H1 (cell line): ENCODE results near the gene OR10G2. TPM values are rescaled to one million over a fixed set of nuclear protein-coding genes. Genes with fewer than 3 reads are reported as not detected.

Experiments used
- CTCF ChIA-PET: fragments of 300-600 bp; sonication (Branson Sonifier 250); formaldehyde crosslinking; loops from one replicate; lab custom pipeline; 2021; ENCODE audit not compliant: partially characterized antibody; lab: Charles Lee
- POLR2A ChIA-PET: fragments of 300-600 bp; sonication (Branson Sonifier 250); formaldehyde crosslinking; loops from one replicate; lab custom pipeline; 2021; ENCODE audit warnings: inconsistent platforms; ENCODE audit not compliant: partially characterized antibody; lab: Charles Lee
- DNase-seq, 2 experiments: peaks; one replicate each; pipeline versions ENCODE4 v3.0.0 to v3.0.0-alpha.2; 2010 to 2022; ENCODE audit warnings: low spot score in 2 of 2, low read depth in 1 of 2, mixed read lengths in 1 of 2
- FAIRE-seq: peaks from 2 replicates; lab custom pipeline; 2011; peaks lifted over from hg19 to GRCh38; lab: Jason Lieb, UNC
- H2AFZ ChIP-seq: 2 replicates; pipeline ENCODE4 v1.8.1; 2012; ENCODE audit warnings: low read length, inconsistent platforms
- H2AK5ac ChIP-seq: 2 replicates; pipeline ENCODE4 v1.6.1; 2013; ENCODE audit warnings: low read depth, low read length
- H2BK120ac ChIP-seq: replicated peaks from 2 replicates; pipeline ENCODE3; 2013; ENCODE audit warnings: low read depth, low read length, inconsistent platforms
- H2BK12ac ChIP-seq: 2 replicates; pipeline ENCODE4 v1.6.1; 2013; ENCODE audit warnings: low read depth, low read length
- H2BK15ac ChIP-seq: 2 replicates; pipeline ENCODE4 v1.6.1; 2013; ENCODE audit warnings: low read length
- H2BK20ac ChIP-seq: 2 replicates; pipeline ENCODE4 v1.6.1; 2013; ENCODE audit warnings: low read length
- H2BK5ac ChIP-seq: 2 replicates; pipeline ENCODE4 v1.6.1; 2013; ENCODE audit warnings: low read depth, low read length
- H3K14ac ChIP-seq: 2 replicates; pipeline ENCODE4 v1.6.1; 2013; ENCODE audit warnings: inconsistent platforms; ENCODE audit not compliant: insufficient read length
- H3K18ac ChIP-seq: 2 replicates; pipeline ENCODE4 v1.6.1; 2013; ENCODE audit warnings: low read length; ENCODE audit errors: extremely low read depth
- H3K23ac ChIP-seq: 2 replicates; pipeline ENCODE4 v1.6.1; 2013; ENCODE audit warnings: inconsistent platforms; ENCODE audit not compliant: insufficient read length
- H3K23me2 ChIP-seq: 2 replicates; pipeline ENCODE4 v1.6.1; 2013; ENCODE audit warnings: low read depth, low read length
- H3K27ac ChIP-seq: 2 replicates; pipeline ENCODE4 v1.6.1; 2011; ENCODE audit warnings: low read depth, low read length, inconsistent platforms
- H3K27me3 ChIP-seq, 4 experiments: replicated peaks in 1 of 4; 1 replicate in 1 of 4; 2 replicates in 3 of 4; pipeline versions ENCODE4 v1.6.1 to v1.8.1; 2011 to 2013; ENCODE audit warnings: low read length in 3 of 4, mild to moderate bottlenecking in 3 of 4, inconsistent platforms in 2 of 4, mixed read lengths in 2 of 4, moderate library complexity in 1 of 4; ENCODE audit not compliant: control insufficient read depth in 3 of 4, insufficient read depth in 3 of 4; ENCODE audit errors: extremely low read depth in 1 of 4
- H3K36me3 ChIP-seq, 4 experiments: 2 replicates each; pipeline versions ENCODE4 v1.6.1 to v1.8.1; 2011 to 2013; ENCODE audit warnings: mild to moderate bottlenecking in 4 of 4, low read length in 3 of 4, moderate library complexity in 2 of 4, control low read depth in 1 of 4, inconsistent platforms in 1 of 4; ENCODE audit not compliant: insufficient read depth in 4 of 4, control insufficient read depth in 2 of 4
- H3K4ac ChIP-seq: replicated peaks from 2 replicates; pipeline ENCODE3; 2013; ENCODE audit warnings: low read length, low read depth, mixed read lengths, inconsistent platforms; ENCODE audit not compliant: insufficient read length
- H3K4me1 ChIP-seq, 4 experiments: replicated peaks in 1 of 4; 1 replicate in 1 of 4; 2 replicates in 3 of 4; pipeline versions ENCODE4 v1.6.1 to v1.8.1; 2011 to 2013; ENCODE audit warnings: low read length in 3 of 4, inconsistent platforms in 2 of 4, mixed read lengths in 1 of 4; ENCODE audit not compliant: insufficient read depth in 4 of 4, control insufficient read depth in 3 of 4
- H3K4me2 ChIP-seq, 2 experiments: 2 replicates each; pipeline versions ENCODE4 v1.6.1 to v1.8.1; 2011 to 2013; ENCODE audit warnings: low read depth in 2 of 2, low read length in 2 of 2, control low read depth in 1 of 2, inconsistent platforms in 1 of 2, mild to moderate bottlenecking in 1 of 2; ENCODE audit not compliant: insufficient read depth in 1 of 2
- H3K4me3 ChIP-seq, 4 experiments: fragments of 200-600, 300-600 bp in 1 of 4; sonication (generic), shearing (Covaris generic), sonication (Bioruptor Twin) in 1 of 4; 2 replicates each; pipeline versions ENCODE4 v1.5.1 to v1.8.1; 2011 to 2016; ENCODE audit warnings: low read length in 4 of 4, low read depth in 3 of 4, control low read depth in 2 of 4, inconsistent platforms in 2 of 4, mild to moderate bottlenecking in 2 of 4, mixed read lengths in 1 of 4, moderate library complexity in 1 of 4; ENCODE audit not compliant: insufficient read depth in 2 of 4; ENCODE audit errors: extremely low read depth in 1 of 4
- H3K56ac ChIP-seq: replicated peaks from 2 replicates; pipeline ENCODE3; 2013; ENCODE audit warnings: low read depth, mild to moderate bottlenecking, mixed read lengths, low read length, inconsistent platforms; ENCODE audit not compliant: insufficient read length
- H3K79me1 ChIP-seq: 2 replicates; pipeline ENCODE4 v1.6.1; 2013; ENCODE audit warnings: low read depth, low read length, control low read depth
- H3K79me2 ChIP-seq, 2 experiments: 2 replicates each; pipeline versions ENCODE4 v1.6.1 to v1.8.1; 2012 to 2013; ENCODE audit warnings: low read length in 2 of 2, mild to moderate bottlenecking in 2 of 2, inconsistent platforms in 1 of 2; ENCODE audit not compliant: insufficient read depth in 2 of 2, control insufficient read depth in 1 of 2
- H3K9ac ChIP-seq, 4 experiments: replicated peaks in 1 of 4; 1 replicate in 1 of 4; 2 replicates in 3 of 4; pipeline versions ENCODE4 v1.6.1 to v1.8.1; 2011 to 2013; ENCODE audit warnings: low read depth in 3 of 4, low read length in 3 of 4, control low read depth in 2 of 4, mild to moderate bottlenecking in 2 of 4, moderate library complexity in 2 of 4, inconsistent platforms in 1 of 4; ENCODE audit errors: extremely low read depth in 1 of 4
- H3K9me3 ChIP-seq, 2 experiments: 2 replicates each; pipeline versions ENCODE4 v1.6.1 to v1.8.1; 2012 to 2013; ENCODE audit warnings: mild to moderate bottlenecking in 2 of 2, moderate library complexity in 2 of 2, control low read depth in 1 of 2, inconsistent platforms in 1 of 2, low read depth in 1 of 2, low read length in 1 of 2, mixed read lengths in 1 of 2; ENCODE audit not compliant: insufficient read depth in 2 of 2
- H4K20me1 ChIP-seq, 2 experiments: replicated peaks in 1 of 2; 2 replicates each; pipeline versions ENCODE3 to v1.8.1; 2011 to 2013; ENCODE audit warnings: inconsistent platforms in 2 of 2, low read length in 2 of 2, mild to moderate bottlenecking in 1 of 2; ENCODE audit not compliant: insufficient read depth in 2 of 2, control insufficient read depth in 1 of 2
- H4K5ac ChIP-seq: 2 replicates; pipeline ENCODE4 v1.6.1; 2013; ENCODE audit warnings: low read length, low read depth, mixed read lengths, inconsistent platforms; ENCODE audit not compliant: insufficient read length
- H4K8ac ChIP-seq: 2 replicates; pipeline ENCODE4 v1.8.0; 2013; ENCODE audit warnings: mild to moderate bottlenecking, moderate library complexity, low read length, inconsistent platforms; ENCODE audit not compliant: insufficient read depth; ENCODE audit errors: extremely low read depth
- H4K91ac ChIP-seq: replicated peaks from 2 replicates; pipeline ENCODE3; 2013; ENCODE audit warnings: low read length, mixed read lengths, inconsistent platforms; ENCODE audit not compliant: insufficient read length
- CEBPB ChIP-seq: IDR thresholded peaks from 2 replicates; pipeline ENCODE4 v1.6.1; 2012; ENCODE audit warnings: low read depth, low read length
- CHD1 ChIP-seq: IDR thresholded peaks from 2 replicates; pipeline ENCODE4 v1.6.1; 2012; ENCODE audit warnings: low read depth, low read length, improper control_type of control experiment
- HDAC6 ChIP-seq: IDR thresholded peaks from one replicate; pipeline ENCODE4 v1.7.1; 2012; ENCODE audit warnings: low read depth, mild to moderate bottlenecking, inconsistent platforms, low read length, moderate library complexity
- POU5F1 ChIP-seq: IDR thresholded peaks from 2 replicates; pipeline ENCODE4 v1.6.1; 2011; ENCODE audit warnings: low read depth, mild to moderate bottlenecking, low read length, moderate library complexity
- RXRA ChIP-seq: IDR thresholded peaks from 2 replicates; pipeline ENCODE4 v1.6.1; 2011; ENCODE audit warnings: low read depth, mild to moderate bottlenecking, low read length, moderate library complexity; ENCODE audit not compliant: insufficient read depth
- SP1 ChIP-seq: IDR thresholded peaks from 2 replicates; pipeline ENCODE4 v1.6.1; 2011; ENCODE audit warnings: low read depth, low read length
- SP2 ChIP-seq: IDR thresholded peaks from 2 replicates; pipeline ENCODE4 v1.6.1; 2012; ENCODE audit warnings: mild to moderate bottlenecking, low read length, inconsistent platforms
- TAF1 ChIP-seq: IDR thresholded peaks from 2 replicates; pipeline ENCODE4 v1.6.1; 2011; ENCODE audit warnings: mild to moderate bottlenecking, low read depth, low read length
- polyA plus RNA-seq, 7 experiments: library from polyadenylated mRNA; depleted of rRNA in 3 of 7; stranded (reverse) in 5 of 7; unstranded in 2 of 7; fragments of >200 nt in 5 of 7; fragments of 200-250 nt in 2 of 7; gene quantifications; 1 replicate in 5 of 7; 2 replicates in 1 of 7; 4 replicates in 1 of 7; pipeline versions ENCODE4 v1.2.1 to v1.2.3, GENCODE V29; 2011 to 2013; ENCODE audit warnings: missing spikeins in 2 of 7, mixed read lengths in 2 of 7
- total RNA-seq: library from RNA; stranded (reverse); fragmentation: NEBNext Ultra II Directional; extraction: Animal tissue kit (Norgen Biotek cat#: 25700); gene quantifications from 2 replicates; pipeline ENCODE4 v1.2.1, GENCODE V29; 2021

OR10G2 gene
- total and polyA plus RNA-seq, 2 of the 8 experiments (the other 6 are each of a cell fraction or from before 2014, with no cell fraction given), result not detected

DNA sequence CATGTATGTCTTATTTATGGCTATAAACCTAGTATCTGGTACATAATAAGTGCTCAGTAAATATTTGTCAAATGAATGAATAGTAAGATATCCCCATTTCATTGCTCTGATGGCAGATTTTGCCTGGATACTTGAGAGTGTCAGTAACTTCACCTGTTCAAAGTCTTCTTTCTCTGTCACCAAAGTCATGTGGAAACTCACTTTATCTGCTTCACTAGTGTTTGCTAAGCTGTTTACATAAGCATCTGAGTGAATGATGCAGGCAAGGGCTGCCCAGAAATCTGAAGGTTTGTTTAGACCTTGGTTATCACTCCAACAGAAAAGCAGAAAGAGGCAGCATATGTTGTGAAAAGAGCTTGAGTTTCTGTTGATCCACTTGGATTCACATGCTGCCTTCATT is 34.5 kb upstream of the OR10G2 start:
- Histone ChIP-seq H2AFZ (no peak overlapping the region), H3K4me1 (no peaks in the 10 kb centered on the region), H3K79me1 (no peaks in the 10 kb centered on the region), H3K56ac (no peak overlapping the region), H3K79me2 (peaks cover 0 to 3% of the 10 kb centered on the region in 2 experiments; a peak in 1 of 4 replicates), H3K4me3 (no peak overlapping the region), H3K23me2 (no peaks in the 10 kb centered on the region), H2BK15ac (no peak overlapping the region), H4K5ac (no peak overlapping the region), H2BK12ac (no peak overlapping the region), H3K9ac (no peak overlapping the region), H3K9me3 (no peaks in the 10 kb centered on the region), H2BK20ac (no peak overlapping the region), H3K27me3 (no peaks in the 10 kb centered on the region; a peak in 1 of 7 replicates), H3K23ac (no peak overlapping the region), H4K20me1 (no peaks in the 10 kb centered on the region), H3K14ac (no peak overlapping the region), H4K8ac (no peak overlapping the region), H2AK5ac (no peak overlapping the region), H3K27ac (no peak overlapping the region), H3K18ac (no peak overlapping the region), H3K4me2 (no peak overlapping the region), H4K91ac (no peak overlapping the region), H3K36me3 (no peaks in the 10 kb centered on the region), H3K4ac (no peak overlapping the region), H2BK5ac (no peak overlapping the region), H2BK120ac (no peak overlapping the region)
- no peak for DNase-seq
- no peak for FAIRE-seq
- ChIA-PET POLR2A (no interaction called here), CTCF (interaction anchor here (1.2 to 1.3 kb wide), 2 partner anchors 12 to 66 kb away, joined by 3 read pairs; no protein-coding TSS in a partner anchor)
- TF ChIP-seq SP1 (no peak), HDAC6 (no peak), POU5F1 (no peak), TAF1 (no peak), RXRA (no peak), CEBPB (no peak), CHD1 (no peak), SP2 (no peak)
